Activated naive CD4-positive, alpha-beta T cell treated with anti-CD3 and anti-CD28 coated beads, Interleukin-2, amount 50 U/mL, for 72 hours (primary cell): ENCODE measurements around the gene BABAM2. TPM values are rescaled to one million over a fixed set of nuclear protein-coding genes. Genes with fewer than 3 reads are reported as not detected.

Experiments used
- ATAC-seq, 2 donors: fragments of 150-1000 bp; cut with Tn5 transposase; 2 replicates each; pipeline ENCODE4 v1.10.0; 2021; ENCODE audit warnings: mild to moderate bottlenecking in 2 of 2, moderate library complexity in 2 of 2
- DNase-seq, 2 donors: peaks; one replicate each; pipeline ENCODE4 v3.0.0; 2021 to 2022; ENCODE audit warnings: low spot score in 2 of 2
- H3K27ac Mint-ChIP-seq, 2 donors: one replicate each; pipeline ENCODE4 v1.8.0; 2022; ENCODE audit warnings: mild to moderate bottlenecking in 2 of 2, mixed read lengths in 2 of 2
- H3K36me3 Mint-ChIP-seq, 2 donors: one replicate each; pipeline ENCODE4 v1.8.0; 2022; ENCODE audit warnings: mixed read lengths in 2 of 2
- H3K9me3 Mint-ChIP-seq, 2 donors: one replicate each; pipeline ENCODE4 v1.8.0; 2022; ENCODE audit warnings: mixed read lengths in 2 of 2
- total RNA-seq, 2 donors: library from RNA; stranded (reverse); gene quantifications; one replicate each; pipeline ENCODE4 v1.2.3, GENCODE V29; 2022

The BABAM2 gene
- total RNA-seq, 2 donors from 2014 or later: 45.2 to 59.8 TPM

GRCh38 chr2:28380219-28380618 is 489.7 kb downstream of the BABAM2 start:
- DNase-seq: no peak
- H3K36me3 Mint-ChIP-seq: no peaks in the 10 kb centered on the region
- no peaks in the 10 kb centered on the region for H3K9me3 Mint-ChIP-seq
- no peak for ATAC-seq
- H3K27ac Mint-ChIP-seq: no peak overlapping the region

GRCh38 chr2:28381225-28382180 is 491.0 kb downstream of the BABAM2 start:
- H3K36me3 Mint-ChIP-seq: no peaks in the 10 kb centered on the region
- ATAC-seq: no peak
- peak overlapping the region in 1 of 2 donors; percentile 77 for H3K27ac Mint-ChIP-seq

DNA sequence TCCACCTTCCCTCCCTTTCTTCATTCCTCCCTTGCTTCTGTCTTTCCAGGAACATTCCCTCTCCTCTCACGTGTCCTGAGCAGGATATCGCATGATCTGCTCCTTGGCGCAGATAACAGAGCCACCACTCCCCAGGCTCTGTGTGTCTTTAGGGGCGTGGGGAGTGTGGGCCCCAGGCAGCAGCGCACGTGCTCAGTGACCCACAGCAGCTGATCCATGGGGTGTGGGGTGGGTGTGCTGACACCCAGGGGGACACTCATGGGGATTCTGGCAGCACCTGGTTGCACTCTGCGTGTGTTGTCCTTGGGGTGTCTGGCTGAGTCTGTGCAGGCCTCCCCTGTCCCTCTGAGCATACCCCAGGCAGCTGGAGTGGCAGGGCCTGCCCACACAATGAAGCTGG is 492.2 kb downstream of the BABAM2 start:
- ATAC-seq (no peak), DNase-seq (no peak)
- H3K36me3 Mint-ChIP-seq: no peaks in the 10 kb centered on the region
- H3K27ac Mint-ChIP-seq: peak overlapping the region in 1 of 2 donors; percentile 4
- H3K9me3 Mint-ChIP-seq: no peaks in the 10 kb centered on the region

More at GRCh38 chr2:28381225-28382180, 491.0 kb downstream of the BABAM2 start:
- no peaks in the 10 kb centered on the region for H3K9me3 Mint-ChIP-seq
- no peak for DNase-seq

DNA sequence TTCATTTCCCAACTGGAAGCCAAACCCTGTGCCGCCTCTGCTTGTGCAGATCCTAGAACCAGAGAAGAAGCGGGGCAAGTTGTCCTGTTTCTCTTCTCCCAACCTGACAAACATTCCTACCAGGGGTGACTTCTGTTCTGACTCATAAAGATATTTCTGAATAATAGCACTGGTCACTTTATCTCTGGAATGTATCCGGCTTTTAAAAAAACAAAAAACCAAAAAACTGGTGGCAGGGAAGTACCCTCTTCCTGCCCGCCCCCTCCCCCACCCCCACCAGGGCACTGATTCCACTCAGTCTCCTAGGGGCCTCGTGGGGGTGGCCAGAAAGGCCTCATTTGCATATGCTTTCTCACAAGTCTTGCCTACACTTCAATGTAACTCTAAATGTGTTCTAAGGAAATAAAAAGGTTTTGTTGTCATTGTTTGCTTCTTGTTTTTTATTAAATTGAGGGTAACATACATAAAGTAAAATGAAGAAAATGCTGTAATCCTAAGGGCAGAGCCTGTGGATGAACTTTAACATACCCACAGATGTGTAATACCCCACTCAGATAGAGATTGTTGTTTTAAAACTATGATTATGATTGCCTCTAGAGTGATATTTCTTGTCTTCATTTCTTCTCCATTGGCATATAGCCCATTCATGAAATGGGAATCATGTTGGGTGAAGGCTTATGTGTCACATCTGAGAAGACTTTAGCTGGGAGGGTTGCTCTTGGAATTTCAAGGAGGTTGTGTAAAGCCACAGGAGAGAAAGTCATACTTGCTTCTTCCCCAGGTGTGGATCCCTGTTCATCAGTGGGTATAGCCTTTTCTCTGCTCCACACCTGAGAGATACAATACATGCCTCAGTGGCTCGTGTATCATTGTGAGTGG is 496.8 kb downstream of the BABAM2 start:
- Mint-ChIP-seq H3K9me3 (peaks cover 0 to 4% of the 10 kb centered on the region in 2 donors), H3K27ac (no peak overlapping the region), H3K36me3 (peaks cover 5 to 7% of the 10 kb centered on the region in 2 donors)
- ATAC-seq: no peak
- no peak for DNase-seq

Other genes with a start within 250 kb of the BABAM2 start
- 10 to 100 TPM; 30.3 to 35.7 TPM for gene SUPT7L, start 227.1 kb upstream of the BABAM2 start, total RNA-seq
- 10 to 100 TPM; 23.9 to 28.1 TPM for gene SLC4A1AP, start 226.8 kb upstream of the BABAM2 start, total RNA-seq
- 10 to 100 TPM; 61.7 to 70.5 TPM for gene MRPL33, start 119.0 kb upstream of the BABAM2 start, total RNA-seq
- 10 to 100 TPM in 1 of 2 donors, 1 to 10 TPM in 1; 1.5 to 12.1 TPM for gene RBKS, start 342 bp upstream of the BABAM2 start, total RNA-seq